ENCODE results near the gene GCK. TPM values are rescaled to one million over a fixed set of nuclear protein-coding genes. Genes with fewer than 3 reads are reported as not detected.

The GCK gene
- total and polyA plus RNA-seq, 5 donors from 2014 or later = 0.47 to 1.2 (median 0.57) TPM; not detected in 1

- H3K27me3 Mint-ChIP-seq = peaks cover 12% of the 10 kb centered on the region
- ATAC-seq (ENCODE audit: low read depth in 2 of 2) (no peak), DNase-seq (no peak)
- Histone ChIP-seq H3K4me3 (ENCODE audit: low read depth, low read length) (no peak overlapping the region), H3K36me3 (ENCODE audit: control insufficient read depth, insufficient read depth, low read length) (no peaks in the 10 kb centered on the region), H3K27ac (ENCODE audit: insufficient read depth, low read length, poor library complexity, severe bottlenecking) (no peak overlapping the region), H3K4me1 (ENCODE audit: control insufficient read depth, insufficient read depth, low read length, poor library complexity, severe bottlenecking) (peaks cover 10% of the 10 kb centered on the region), H3K27me3 (ENCODE audit: control insufficient read depth, insufficient read depth, low read length) (peaks cover 4% of the 10 kb centered on the region), H3K9me3 (ENCODE audit: control insufficient read depth in 2 of 2, low read length in 2 of 2) (no peaks in the 10 kb centered on the region)
- no peak overlapping the region for H3K27ac Mint-ChIP-seq
- H3K4me1 Mint-ChIP-seq = peaks cover 0 to 19% (median 4%) of the 10 kb centered on the region in 4 donors
- H3K36me3 Mint-ChIP-seq = no peaks in the 10 kb centered on the region
- H3K9me3 Mint-ChIP-seq = peaks cover 0 to 1% (median 0%) of the 10 kb centered on the region in 7 donors
- H3K4me3 Mint-ChIP-seq = no peak overlapping the region
These were observed 81.9 kb downstream of the GCK start for GRCh38 chr7:44107116-44107960.

- Mint-ChIP-seq H3K36me3 (no peaks in the 10 kb centered on the region), H3K4me1 (peaks cover 0 to 19% (median 4%) of the 10 kb centered on the region in 4 donors), H3K27me3 (peaks cover 12% of the 10 kb centered on the region), H3K4me3 (peak overlapping the region in 1 of 4 donors; percentile 36), H3K27ac (no peak overlapping the region), H3K9me3 (peaks cover 0 to 1% (median 0%) of the 10 kb centered on the region in 7 donors)
- Histone ChIP-seq H3K27ac (ENCODE audit: insufficient read depth, low read length, poor library complexity, severe bottlenecking) (no peak overlapping the region), H3K4me1 (ENCODE audit: control insufficient read depth, insufficient read depth, low read length, poor library complexity, severe bottlenecking) (peaks cover 10% of the 10 kb centered on the region), H3K9me3 (ENCODE audit: control insufficient read depth in 2 of 2, low read length in 2 of 2) (no peaks in the 10 kb centered on the region), H3K4me3 (ENCODE audit: low read depth, low read length) (no peak overlapping the region), H3K27me3 (ENCODE audit: control insufficient read depth, insufficient read depth, low read length) (peaks cover 4% of the 10 kb centered on the region), H3K36me3 (ENCODE audit: control insufficient read depth, insufficient read depth, low read length) (no peaks in the 10 kb centered on the region)
- ATAC-seq (ENCODE audit: low read depth in 2 of 2) = no peak
- no peak for DNase-seq
These were observed 82.8 kb downstream of the GCK start for GRCh38 chr7:44106311-44107065.

- no peak overlapping the region for H3K27ac ChIP-seq (ENCODE audit: insufficient read depth, low read length, poor library complexity, severe bottlenecking)
- H3K4me3 Mint-ChIP-seq = peak overlapping the region; percentile 36 to 90 (median 82)
- H3K4me3 ChIP-seq (ENCODE audit: low read depth, low read length) = no peak overlapping the region
- peaks cover 10% of the 10 kb centered on the region for H3K4me1 ChIP-seq (ENCODE audit: control insufficient read depth, insufficient read depth, low read length, poor library complexity, severe bottlenecking)
- no peaks in the 10 kb centered on the region for H3K36me3 Mint-ChIP-seq
- no peaks in the 10 kb centered on the region for H3K9me3 ChIP-seq (ENCODE audit: control insufficient read depth in 2 of 2, low read length in 2 of 2)
- ATAC-seq (ENCODE audit: low read depth in 2 of 2) (no peak), DNase-seq (no peak)
- H3K9me3 Mint-ChIP-seq = peaks cover 0 to 1% (median 0%) of the 10 kb centered on the region in 7 donors
- H3K36me3 ChIP-seq (ENCODE audit: control insufficient read depth, insufficient read depth, low read length) = no peaks in the 10 kb centered on the region
- peaks cover 4% of the 10 kb centered on the region for H3K27me3 ChIP-seq (ENCODE audit: control insufficient read depth, insufficient read depth, low read length)
- H3K27me3 Mint-ChIP-seq = peaks cover 12% of the 10 kb centered on the region
- peak overlapping the region in 2 of 3 donors; percentile 82 to 84 for H3K27ac Mint-ChIP-seq
- peaks cover 0 to 19% (median 4%) of the 10 kb centered on the region in 4 donors for H3K4me1 Mint-ChIP-seq
These were observed 83.4 kb downstream of the GCK start for GRCh38 chr7:44105832-44106231.

- no peaks in the 10 kb centered on the region for H3K36me3 ChIP-seq (ENCODE audit: control insufficient read depth, insufficient read depth, low read length)
- Mint-ChIP-seq H3K27me3 (peaks cover 12% of the 10 kb centered on the region), H3K4me3 (peak overlapping the region; percentile 36 to 90 (median 82)), H3K4me1 (peaks cover 0 to 19% (median 4%) of the 10 kb centered on the region in 4 donors), H3K36me3 (no peaks in the 10 kb centered on the region), H3K27ac (peak overlapping the region in 2 of 3 donors; percentile 82 to 84), H3K9me3 (peaks cover 0 to 1% (median 0%) of the 10 kb centered on the region in 7 donors)
- ATAC-seq (ENCODE audit: low read depth in 2 of 2) = peak in 1 of 2 donors; percentile 11
- H3K9me3 ChIP-seq (ENCODE audit: control insufficient read depth in 2 of 2, low read length in 2 of 2) = no peaks in the 10 kb centered on the region
- DNase-seq = no peak
- H3K4me3 ChIP-seq (ENCODE audit: low read depth, low read length) = no peak overlapping the region
- H3K27ac ChIP-seq (ENCODE audit: insufficient read depth, low read length, poor library complexity, severe bottlenecking) = no peak overlapping the region
- H3K4me1 ChIP-seq (ENCODE audit: control insufficient read depth, insufficient read depth, low read length, poor library complexity, severe bottlenecking) = peaks cover 10% of the 10 kb centered on the region
- peaks cover 4% of the 10 kb centered on the region for H3K27me3 ChIP-seq (ENCODE audit: control insufficient read depth, insufficient read depth, low read length)
These were observed 84.1 kb downstream of the GCK start for GRCh38 chr7:44104860-44105771.

GRCh38 chr7:44103923-44104859 lies 85.0 kb downstream of the GCK start, which contains the start of gene AEBP1:
TSS of gene AEBP1 (plus strand) at chr7:44104345. CDS start at chr7:44104666, 321 bp downstream.
- H3K4me1 ChIP-seq (ENCODE audit: control insufficient read depth, insufficient read depth, low read length, poor library complexity, severe bottlenecking) = peaks cover 10% of the 10 kb centered on the region
- ATAC-seq (ENCODE audit: low read depth in 2 of 2) = peak; percentile 38 to 46
- H3K36me3 ChIP-seq (ENCODE audit: control insufficient read depth, insufficient read depth, low read length) = no peaks in the 10 kb centered on the region
- Mint-ChIP-seq H3K27me3 (peaks cover 12% of the 10 kb centered on the region), H3K36me3 (no peaks in the 10 kb centered on the region), H3K9me3 (peaks cover 0 to 1% (median 0%) of the 10 kb centered on the region in 7 donors), H3K4me1 (peaks cover 0 to 19% (median 4%) of the 10 kb centered on the region in 4 donors), H3K4me3 (peak within 1 kb of the TSS; percentile 52 to 84 (median 74)), H3K27ac (peak within 1 kb of the TSS in 1 of 3 donors; percentile 84)
- H3K27me3 ChIP-seq (ENCODE audit: control insufficient read depth, insufficient read depth, low read length) = peaks cover 4% of the 10 kb centered on the region
- DNase-seq = peak in 2 of 3 donors; percentile 21 to 30
- no peaks in the 10 kb centered on the region for H3K9me3 ChIP-seq (ENCODE audit: control insufficient read depth in 2 of 2, low read length in 2 of 2)
- no peak within 1 kb of the TSS for H3K27ac ChIP-seq (ENCODE audit: insufficient read depth, low read length, poor library complexity, severe bottlenecking)
- H3K4me3 ChIP-seq (ENCODE audit: low read depth, low read length) = no peak within 1 kb of the TSS

GRCh38 chr7:44103566-44103922 lies 85.7 kb downstream of the GCK start:
- H3K36me3 Mint-ChIP-seq = no peaks in the 10 kb centered on the region
- H3K9me3 Mint-ChIP-seq = peaks cover 0 to 1% (median 0%) of the 10 kb centered on the region in 7 donors
- no peak overlapping the region for H3K27ac Mint-ChIP-seq
- ATAC-seq (ENCODE audit: low read depth in 2 of 2) (no peak), DNase-seq (no peak)
- no peaks in the 10 kb centered on the region for H3K36me3 ChIP-seq (ENCODE audit: control insufficient read depth, insufficient read depth, low read length)
- peaks cover 4% of the 10 kb centered on the region for H3K27me3 ChIP-seq (ENCODE audit: control insufficient read depth, insufficient read depth, low read length)
- no peaks in the 10 kb centered on the region for H3K9me3 ChIP-seq (ENCODE audit: control insufficient read depth in 2 of 2, low read length in 2 of 2)
- H3K27me3 Mint-ChIP-seq = peaks cover 12% of the 10 kb centered on the region
- peaks cover 0 to 19% (median 4%) of the 10 kb centered on the region in 4 donors for H3K4me1 Mint-ChIP-seq
- H3K4me1 ChIP-seq (ENCODE audit: control insufficient read depth, insufficient read depth, low read length, poor library complexity, severe bottlenecking) = peaks cover 10% of the 10 kb centered on the region
- peak overlapping the region; percentile 52 to 78 (median 64) for H3K4me3 Mint-ChIP-seq
- no peak overlapping the region for H3K4me3 ChIP-seq (ENCODE audit: low read depth, low read length)
- H3K27ac ChIP-seq (ENCODE audit: insufficient read depth, low read length, poor library complexity, severe bottlenecking) = no peak overlapping the region
